Endothelial cell of umbilical vein (primary cell): ENCODE results near the gene TF. TPM values are rescaled to one million over a fixed set of nuclear protein-coding genes. Genes with fewer than 3 reads are reported as not detected.
"Not testable (repeated sequence)": the region's sequence is repeated elsewhere in the genome, so short reads cannot be mapped to it uniquely, and the experiment has no call there.

ENCODE experiments used
- BruUV-seq: library from RNA; stranded (reverse); fragments of 400-500 nt; replicated peaks from 2 replicates; lab custom pipeline; 2021; lab: Mats Ljungman, UMichigan
- CTCF ChIA-PET: fragments of 300-600, 350-600 bp; sonication (Branson Sonifier 250); formaldehyde crosslinking; loops from one replicate; lab custom pipeline; 2021; ENCODE audit warnings: antibody characterized with exemption, inconsistent platforms; lab: Charles Lee
- POLR2A ChIA-PET: fragments of 300-600, 350-600 bp; sonication (Branson Sonifier 250); formaldehyde crosslinking; loops from one replicate; lab custom pipeline; 2021; ENCODE audit warnings: antibody characterized with exemption, inconsistent platforms; lab: Charles Lee
- DNase-seq: peaks from one replicate; pipeline ENCODE4 v3.0.0-alpha.2; 2011; ENCODE audit warnings: low read depth, low spot score
- FAIRE-seq: peaks from 2 replicates; lab custom pipeline; 2011; peaks lifted over from hg19 to GRCh38; lab: Jason Lieb, UNC
- H2AFZ ChIP-seq: 2 replicates; pipeline ENCODE4 v1.6.0; 2012; ENCODE audit warnings: low read depth, low read length, control low read depth, inconsistent platforms
- H3K27ac ChIP-seq: 2 replicates; pipeline ENCODE4 v1.5.1; 2011; ENCODE audit warnings: low read depth, mild to moderate bottlenecking, control low read depth, low read length, moderate library complexity; ENCODE audit not compliant: insufficient read depth
- H3K27me3 ChIP-seq, 2 experiments: 2 replicates each; pipeline versions ENCODE4 v1.6.0 to v1.6.1; 2011; ENCODE audit warnings: low read length in 2 of 2, mixed read lengths in 1 of 2; ENCODE audit not compliant: control insufficient read depth in 2 of 2, insufficient read depth in 2 of 2
- H3K36me3 ChIP-seq, 2 experiments: 2 replicates in 1 of 2; 3 replicates in 1 of 2; pipeline ENCODE4 v1.5.1; 2011; ENCODE audit warnings: low read length in 2 of 2, mild to moderate bottlenecking in 1 of 2, moderate library complexity in 1 of 2; ENCODE audit not compliant: control insufficient read depth in 2 of 2, insufficient read depth in 2 of 2; ENCODE audit errors: extremely low read depth in 1 of 2
- H3K4me1 ChIP-seq: 3 replicates; pipeline ENCODE4 v1.5.1; 2011; ENCODE audit warnings: mild to moderate bottlenecking, low read length; ENCODE audit not compliant: control insufficient read depth, insufficient read depth; ENCODE audit errors: extremely low read depth
- H3K4me2 ChIP-seq: 2 replicates; pipeline ENCODE4 v1.6.1; 2011; ENCODE audit warnings: low read length, control low read depth, mixed read lengths; ENCODE audit not compliant: insufficient read depth
- H3K4me3 ChIP-seq, 3 experiments: fragments of 200-600 bp in 1 of 3; sonication (generic), shearing (Covaris generic) in 1 of 3; replicated peaks in 1 of 3; 2 replicates each; pipeline ENCODE4 v1.5.1; 2011 to 2016; ENCODE audit warnings: control low read depth in 3 of 3, low read length in 3 of 3, mild to moderate bottlenecking in 2 of 3, inconsistent platforms in 1 of 3, low read depth in 1 of 3, moderate library complexity in 1 of 3; ENCODE audit not compliant: insufficient read depth in 1 of 3
- H3K79me2 ChIP-seq: 2 replicates; pipeline ENCODE4 v1.6.0; 2012; ENCODE audit warnings: low read length, inconsistent platforms; ENCODE audit not compliant: control insufficient read depth, insufficient read depth
- H3K9ac ChIP-seq: replicated peaks from 2 replicates; pipeline ENCODE3; 2011; ENCODE audit warnings: low read length, control low read depth; ENCODE audit not compliant: insufficient read depth; ENCODE audit errors: extremely low read depth
- H3K9me1 ChIP-seq: replicated peaks from 3 replicates; pipeline ENCODE4 v1.6.0; 2011; ENCODE audit warnings: mild to moderate bottlenecking, low read length; ENCODE audit not compliant: control insufficient read depth, insufficient read depth; ENCODE audit errors: extremely low read depth
- H3K9me3 ChIP-seq: replicated peaks from 2 replicates; pipeline ENCODE4 v1.5.1; 2012; ENCODE audit warnings: low read length, inconsistent platforms; ENCODE audit not compliant: control insufficient read depth, insufficient read depth
- H4K20me1 ChIP-seq: replicated peaks from 2 replicates; pipeline ENCODE3; 2011; ENCODE audit warnings: mild to moderate bottlenecking, low read length; ENCODE audit not compliant: control insufficient read depth, insufficient read depth; ENCODE audit errors: extremely low read depth
- CTCF ChIP-seq, 2 donors: IDR thresholded peaks; 1 replicate in 1 of 2; 2 replicates in 1 of 2; pipeline ENCODE4 v1.5.1; 2011; ENCODE audit warnings: low read length in 2 of 2, mild to moderate bottlenecking in 2 of 2, moderate library complexity in 2 of 2, control low read depth in 1 of 2, inconsistent platforms in 1 of 2, low read depth in 1 of 2; ENCODE audit not compliant: insufficient read depth in 1 of 2; ENCODE audit errors: extremely low read depth in 1 of 2
- EZH2 ChIP-seq: IDR thresholded peaks from 2 replicates; pipeline ENCODE4 v1.6.1; 2012; ENCODE audit warnings: borderline replicate concordance, low read depth, mild to moderate bottlenecking, moderate library complexity, low read length, inconsistent platforms; ENCODE audit not compliant: severe bottlenecking
- FOS ChIP-seq: IDR thresholded peaks from 2 replicates; pipeline ENCODE4 v1.6.1; 2011; ENCODE audit warnings: mild to moderate bottlenecking, low read length, moderate library complexity, borderline replicate concordance; ENCODE audit not compliant: insufficient read depth
- GATA2 ChIP-seq: IDR thresholded peaks from 2 replicates; pipeline ENCODE4 v1.7.0; 2011; ENCODE audit warnings: low read depth, mild to moderate bottlenecking, moderate library complexity, mixed read lengths, low read length; ENCODE audit not compliant: insufficient read length, insufficient read depth
- JUN ChIP-seq: IDR thresholded peaks from 2 replicates; pipeline ENCODE4 v1.6.1; 2011; ENCODE audit warnings: borderline replicate concordance, low read depth; ENCODE audit not compliant: insufficient read length, insufficient read depth
- MAX ChIP-seq: IDR thresholded peaks from 2 replicates; pipeline ENCODE4 v1.6.1; 2011; ENCODE audit not compliant: insufficient read depth, insufficient read length
- MYC ChIP-seq: IDR thresholded peaks from one replicate; pipeline ENCODE4 v1.6.1; 2011; ENCODE audit warnings: mild to moderate bottlenecking, low read depth, low read length
- POLR2A ChIP-seq: IDR thresholded peaks from 2 replicates; pipeline ENCODE4 v1.6.1; 2012; ENCODE audit warnings: low read depth, mild to moderate bottlenecking, control low read depth, low read length
- POLR2AphosphoS5 ChIP-seq: IDR thresholded peaks from 2 replicates; pipeline ENCODE4 v1.6.1; 2012; ENCODE audit warnings: low read depth, mild to moderate bottlenecking, control low read depth, low read length, moderate library complexity; ENCODE audit not compliant: insufficient read depth
- dilution Hi-C: fragments of 300-500 bp; cut with MboI; formaldehyde crosslinking; loops from one replicate; pipeline ENCODE4 v1.15.0; 2019; ENCODE audit warnings: low sequenced_read_pairs; ENCODE audit not compliant: extremely low pct_ligation_motif_present
- intact Hi-C: fragments of 100-400 bp; cut with micrococcal nuclease; formaldehyde crosslinking; loops from one replicate; pipeline ENCODE4 v1.10.0; 2022
- polyA plus RNA-seq, 4 experiments: library from polyadenylated mRNA; depleted of rRNA in 3 of 4; stranded (reverse) in 3 of 4; unstranded in 1 of 4; fragments of >200 nt; gene quantifications; 2 replicates each; pipeline versions ENCODE4 v1.2.1 to v1.2.3, GENCODE V29; 2011 to 2012; ENCODE audit warnings: missing spikeins in 1 of 4
- total RNA-seq: library from RNA; stranded (reverse); gene quantifications from 2 replicates; pipeline ENCODE4 v1.2.3, GENCODE V29; 2021

Gene TF
- total and polyA plus RNA-seq, 2 donors (not counting 3 experiments of a cell fraction or from before 2014, with no cell fraction given): 0.32 to 0.69 TPM

- no peaks in the 10 kb centered on the region for H3K9me1 ChIP-seq
- H3K4me2 ChIP-seq: no peak overlapping the region
- H3K9ac ChIP-seq: no peak overlapping the region
- no peaks in the 10 kb centered on the region for H3K36me3 ChIP-seq
- TF ChIP-seq MYC (no peak), EZH2 (no peak), POLR2AphosphoS5 (no peak), MAX (no peak), GATA2 (no peak), CTCF (IDR thresholded peaks at IDR 0.05; ENCODE audit: extremely low read depth in 1 of 2, insufficient read depth in 1 of 2, low read depth in 1 of 2, low read length in 2 of 2) (no peak), POLR2A (no peak), FOS (no peak), JUN (no peak)
- H3K4me1 ChIP-seq: no peaks in the 10 kb centered on the region
- CTCF ChIA-PET: no interaction called here
- DNase-seq: no peak
- H2AFZ ChIP-seq: no peak overlapping the region
- peaks cover 1 to 12% of the 10 kb centered on the region in 2 experiments for H3K27me3 ChIP-seq
- intact Hi-C loops (no loop called here), dilution Hi-C loops (no loop called here)
- H3K4me3 ChIP-seq: no peak overlapping the region
- no peaks in the 10 kb centered on the region for H3K9me3 ChIP-seq
- BruUV-seq: no TSS peak
- H3K27ac ChIP-seq: no peak overlapping the region
- H3K79me2 ChIP-seq: no peaks in the 10 kb centered on the region
- POLR2A ChIA-PET: no interaction called here
- H4K20me1 ChIP-seq: no peaks in the 10 kb centered on the region
- no peak for FAIRE-seq
These were observed 33.5 kb downstream of the TF start for GRCh38 chr3:133779626-133780203.

GRCh38 chr3:133780756-133781155, 34.6 kb downstream of the TF start:
- H3K4me2 ChIP-seq, DNase-seq, BruUV-seq, CTCF ChIA-PET, H3K4me3 ChIP-seq, H3K79me2 ChIP-seq, dilution Hi-C loops, POLR2A ChIA-PET, intact Hi-C loops, H4K20me1 ChIP-seq, H3K9me1 ChIP-seq, H3K27ac ChIP-seq, H3K9ac ChIP-seq, H3K9me3 ChIP-seq, FAIRE-seq, H3K36me3 ChIP-seq, H2AFZ ChIP-seq, H3K4me1 ChIP-seq: not testable (repeated sequence)
- H3K27me3 ChIP-seq: peaks cover 1 to 12% of the 10 kb centered on the region in 2 experiments
